Measurements from ENCODE around the gene DNMBP.

DNA sequence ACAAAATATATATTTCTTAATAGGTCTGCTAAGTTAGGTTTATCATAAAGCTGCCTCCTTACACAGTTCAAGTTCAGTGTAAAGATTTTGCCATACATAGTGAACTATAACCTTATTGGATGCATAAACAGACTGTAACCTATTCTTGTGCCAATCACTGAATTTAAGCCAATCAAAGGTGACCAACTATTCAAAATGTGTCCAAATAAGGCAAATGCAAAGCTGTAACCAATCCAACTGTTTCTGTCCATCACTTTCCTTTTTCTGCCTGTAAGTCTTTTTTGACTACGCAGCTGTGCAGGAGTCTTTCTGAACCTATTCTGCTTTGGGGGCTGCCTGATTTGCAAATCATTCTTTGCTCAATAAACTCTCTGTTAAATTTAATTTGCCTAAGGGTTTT lies 11.6 kb upstream of the DNMBP start:
- TF ChIP-seq KDM4A (IDR thresholded peaks at IDR 0.05; ENCODE audit: low read depth, low read length, severe bottlenecking), result no peak
- no peak for TF ChIP-seq EZH2 (IDR thresholded peaks at IDR 0.05; ENCODE audit: low read depth, low read length, severe bottlenecking)
- no peak for TF ChIP-seq CREB1 (IDR thresholded peaks at IDR 0.05)
- TF ChIP-seq CHD1 (IDR thresholded peaks at IDR 0.05; ENCODE audit: low read depth, low read length), result no peak
- TF ChIP-seq JUN (IDR thresholded peaks at IDR 0.05; ENCODE audit: low read depth, low read length), result no peak

All from H1 (cell line).